HL-60 (cell line): Measurements from ENCODE around the gene ANO9.

Experiments
- DNase-seq, 2 experiments: peaks; one replicate each; pipeline ENCODE4 v3.0.0-alpha.2; 2010 to 2020; ENCODE audit warnings: low read depth in 1 of 2, low spot score in 1 of 2
- H3K27ac ChIP-seq: fragments of 250-450 bp; sonication (Bioruptor Pico); replicated peaks from 2 replicates; pipeline ENCODE4 v1.5.1; 2020; ENCODE audit warnings: mild to moderate bottlenecking, moderate library complexity
- H3K27me3 ChIP-seq: fragments of 250-450 bp; sonication (Bioruptor Pico); 2 replicates; pipeline ENCODE4 v1.5.1; 2021; ENCODE audit warnings: mild to moderate bottlenecking, moderate library complexity; ENCODE audit not compliant: insufficient read depth, poor library complexity, severe bottlenecking
- H3K4me3 ChIP-seq: replicated peaks from 2 replicates; pipeline ENCODE4 v1.5.1; 2011; ENCODE audit warnings: mild to moderate bottlenecking, control low read depth, low read length; ENCODE audit not compliant: insufficient read depth
- GABPA ChIP-seq: IDR thresholded peaks from 2 replicates; pipeline ENCODE4 v1.6.1; 2012; ENCODE audit warnings: low read depth
- POLR2AphosphoS5 ChIP-seq: IDR thresholded peaks from 2 replicates; pipeline ENCODE4 v1.6.1; 2012; ENCODE audit warnings: low read depth
- SPI1 ChIP-seq: IDR thresholded peaks from 2 replicates; pipeline ENCODE4 v1.6.1; 2012; ENCODE audit warnings: low read depth, mild to moderate bottlenecking, borderline replicate concordance
- TF ChIP-seq, protein P1 (sequence below): IDR thresholded peaks from one replicate; pipeline ENCODE4 v1.5.1; 2011; ENCODE audit warnings: low read length, control low read depth, inconsistent platforms; ENCODE audit not compliant: insufficient read depth
- TF ChIP-seq, protein P2 (sequence below): IDR thresholded peaks from 2 replicates; pipeline ENCODE4 v1.6.1; 2012; ENCODE audit warnings: low read depth; ENCODE audit not compliant: insufficient replicate concordance

Gene ANO9

DNA sequence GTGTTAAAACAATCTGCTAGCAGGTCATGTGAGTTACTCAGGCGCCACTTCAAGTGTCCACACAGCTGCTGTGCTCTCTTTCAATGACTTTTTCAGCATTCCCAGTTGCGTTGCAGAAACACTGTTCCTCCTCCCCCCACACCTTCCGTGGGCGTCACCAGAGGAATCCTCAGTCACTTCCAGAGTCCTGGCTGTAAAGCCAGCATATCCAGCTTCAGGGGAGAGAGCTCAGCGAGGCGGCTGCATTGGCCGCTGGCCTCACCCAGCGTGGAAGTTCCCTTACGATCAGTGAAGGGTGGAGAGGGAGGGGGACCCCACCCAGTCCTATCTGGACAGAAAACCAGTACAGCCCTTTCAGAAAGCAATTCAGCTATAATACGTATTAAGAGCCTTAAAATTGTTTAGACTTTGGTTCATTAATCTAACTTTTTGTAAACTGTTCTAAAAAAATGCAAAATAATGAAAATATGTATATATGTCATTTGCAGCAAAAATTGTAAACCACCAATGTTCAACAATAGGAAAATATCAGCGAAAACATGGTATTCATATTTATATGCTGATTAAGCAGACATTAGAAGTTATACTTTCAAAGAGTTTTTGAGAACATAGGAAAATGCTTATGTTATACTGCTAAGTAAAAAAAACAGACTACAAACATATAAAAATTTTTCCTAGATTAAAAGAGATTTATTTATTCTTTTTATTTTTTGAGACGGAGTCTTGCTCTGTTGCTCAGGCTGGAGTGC is 2.8 kb upstream of the ANO9 start:
- DNase-seq: no peak
- H3K4me3 ChIP-seq: no peak overlapping the region
- TF ChIP-seq, protein P1, sequence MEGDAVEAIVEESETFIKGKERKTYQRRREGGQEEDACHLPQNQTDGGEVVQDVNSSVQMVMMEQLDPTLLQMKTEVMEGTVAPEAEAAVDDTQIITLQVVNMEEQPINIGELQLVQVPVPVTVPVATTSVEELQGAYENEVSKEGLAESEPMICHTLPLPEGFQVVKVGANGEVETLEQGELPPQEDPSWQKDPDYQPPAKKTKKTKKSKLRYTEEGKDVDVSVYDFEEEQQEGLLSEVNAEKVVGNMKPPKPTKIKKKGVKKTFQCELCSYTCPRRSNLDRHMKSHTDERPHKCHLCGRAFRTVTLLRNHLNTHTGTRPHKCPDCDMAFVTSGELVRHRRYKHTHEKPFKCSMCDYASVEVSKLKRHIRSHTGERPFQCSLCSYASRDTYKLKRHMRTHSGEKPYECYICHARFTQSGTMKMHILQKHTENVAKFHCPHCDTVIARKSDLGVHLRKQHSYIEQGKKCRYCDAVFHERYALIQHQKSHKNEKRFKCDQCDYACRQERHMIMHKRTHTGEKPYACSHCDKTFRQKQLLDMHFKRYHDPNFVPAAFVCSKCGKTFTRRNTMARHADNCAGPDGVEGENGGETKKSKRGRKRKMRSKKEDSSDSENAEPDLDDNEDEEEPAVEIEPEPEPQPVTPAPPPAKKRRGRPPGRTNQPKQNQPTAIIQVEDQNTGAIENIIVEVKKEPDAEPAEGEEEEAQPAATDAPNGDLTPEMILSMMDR: no peak
- TF ChIP-seq SPI1 (no peak), GABPA (no peak), POLR2AphosphoS5 (no peak)
- TF ChIP-seq, protein P2, sequence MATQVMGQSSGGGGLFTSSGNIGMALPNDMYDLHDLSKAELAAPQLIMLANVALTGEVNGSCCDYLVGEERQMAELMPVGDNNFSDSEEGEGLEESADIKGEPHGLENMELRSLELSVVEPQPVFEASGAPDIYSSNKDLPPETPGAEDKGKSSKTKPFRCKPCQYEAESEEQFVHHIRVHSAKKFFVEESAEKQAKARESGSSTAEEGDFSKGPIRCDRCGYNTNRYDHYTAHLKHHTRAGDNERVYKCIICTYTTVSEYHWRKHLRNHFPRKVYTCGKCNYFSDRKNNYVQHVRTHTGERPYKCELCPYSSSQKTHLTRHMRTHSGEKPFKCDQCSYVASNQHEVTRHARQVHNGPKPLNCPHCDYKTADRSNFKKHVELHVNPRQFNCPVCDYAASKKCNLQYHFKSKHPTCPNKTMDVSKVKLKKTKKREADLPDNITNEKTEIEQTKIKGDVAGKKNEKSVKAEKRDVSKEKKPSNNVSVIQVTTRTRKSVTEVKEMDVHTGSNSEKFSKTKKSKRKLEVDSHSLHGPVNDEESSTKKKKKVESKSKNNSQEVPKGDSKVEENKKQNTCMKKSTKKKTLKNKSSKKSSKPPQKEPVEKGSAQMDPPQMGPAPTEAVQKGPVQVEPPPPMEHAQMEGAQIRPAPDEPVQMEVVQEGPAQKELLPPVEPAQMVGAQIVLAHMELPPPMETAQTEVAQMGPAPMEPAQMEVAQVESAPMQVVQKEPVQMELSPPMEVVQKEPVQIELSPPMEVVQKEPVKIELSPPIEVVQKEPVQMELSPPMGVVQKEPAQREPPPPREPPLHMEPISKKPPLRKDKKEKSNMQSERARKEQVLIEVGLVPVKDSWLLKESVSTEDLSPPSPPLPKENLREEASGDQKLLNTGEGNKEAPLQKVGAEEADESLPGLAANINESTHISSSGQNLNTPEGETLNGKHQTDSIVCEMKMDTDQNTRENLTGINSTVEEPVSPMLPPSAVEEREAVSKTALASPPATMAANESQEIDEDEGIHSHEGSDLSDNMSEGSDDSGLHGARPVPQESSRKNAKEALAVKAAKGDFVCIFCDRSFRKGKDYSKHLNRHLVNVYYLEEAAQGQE: no peak
- H3K27me3 ChIP-seq: no peaks in the 10 kb centered on the region
- H3K27ac ChIP-seq: no peak overlapping the region

DNA sequence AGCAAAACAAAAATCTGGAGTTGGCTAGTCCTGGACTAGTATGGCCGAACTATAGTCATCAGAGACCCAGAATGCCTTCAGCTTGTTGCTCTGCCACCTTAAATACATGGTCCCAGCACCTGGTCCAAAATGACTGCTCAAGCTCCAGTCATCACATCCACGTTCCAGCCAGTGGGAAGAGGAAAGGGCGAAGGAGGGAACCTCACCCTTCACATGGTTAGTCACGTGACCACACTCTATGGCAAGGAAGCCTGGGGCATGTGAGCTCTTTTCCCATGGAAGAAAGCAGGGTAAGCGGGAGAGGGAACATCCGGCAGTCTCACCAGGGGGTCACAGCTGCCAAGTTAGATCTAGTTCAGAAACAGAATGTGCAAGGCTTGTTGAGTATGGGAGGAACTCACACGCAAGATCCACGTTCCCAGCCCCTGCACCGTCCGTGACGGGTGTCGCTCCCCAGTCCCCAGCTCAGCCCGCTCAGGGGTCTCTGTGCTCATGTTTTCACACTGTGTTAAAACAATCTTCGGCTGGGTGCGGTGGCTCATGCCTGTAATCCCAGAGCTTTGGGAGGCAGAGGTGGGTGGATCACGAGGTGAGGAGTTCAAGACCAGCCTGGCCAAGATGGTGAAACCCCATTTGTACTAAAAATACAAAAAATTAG is 1.9 kb upstream of the ANO9 start:
- H3K4me3 ChIP-seq: no peak overlapping the region
- H3K27ac ChIP-seq: no peak overlapping the region
- TF ChIP-seq, protein P2: no peak
- no peak for TF ChIP-seq POLR2AphosphoS5
- no peak for TF ChIP-seq GABPA
- TF ChIP-seq, protein P1: no peak
- no peak for TF ChIP-seq SPI1
- no peak for DNase-seq
- no peaks in the 10 kb centered on the region for H3K27me3 ChIP-seq

DNA sequence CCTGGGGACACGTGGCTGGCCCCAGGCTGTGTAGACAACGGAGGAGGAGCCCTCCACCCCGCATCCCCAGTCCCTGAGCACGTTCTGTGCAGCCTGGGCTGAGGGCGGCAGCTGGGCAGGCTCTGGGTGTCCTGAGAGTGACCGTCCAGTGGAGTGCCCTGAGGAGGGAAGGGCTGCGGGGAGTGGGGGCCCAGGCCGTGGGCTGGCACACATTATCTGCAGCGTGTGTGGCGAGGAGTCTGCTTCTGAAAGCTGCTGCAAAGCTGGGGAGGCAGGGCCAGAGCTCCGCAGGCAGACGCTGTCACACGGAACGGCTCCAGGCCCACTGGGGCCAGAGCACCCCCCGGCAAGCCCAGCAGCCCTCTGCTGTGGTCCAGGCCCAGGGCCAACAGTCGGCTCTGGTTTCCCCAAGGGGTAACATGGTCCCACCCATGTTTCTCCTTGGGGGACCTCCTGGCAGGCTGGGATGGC is 835 bp upstream of the ANO9 start:
- DNase-seq: no peak
- H3K27ac ChIP-seq: no peak overlapping the region
- no peak overlapping the region for H3K4me3 ChIP-seq
- H3K27me3 ChIP-seq: no peaks in the 10 kb centered on the region
- TF ChIP-seq POLR2AphosphoS5 (no peak), SPI1 (no peak), GABPA (no peak)
- TF ChIP-seq, protein P2: no peak
- TF ChIP-seq, protein P1: no peak
